Trophoblast cell (in vitro differentiated cells and primary cell): ENCODE data around the gene EAF1.

Experiments
- DNase-seq, 2 donors: peaks; one replicate each; pipeline ENCODE4 v3.0.0-alpha.2; 2016
- H2AFZ ChIP-seq: 2 replicates; pipeline ENCODE4 v1.6.1; 2013; ENCODE audit warnings: low read length, moderate library complexity, mild to moderate bottlenecking; ENCODE audit not compliant: insufficient read depth, poor library complexity
- H2AK5ac ChIP-seq: 2 replicates; pipeline ENCODE4 v1.6.1; 2013; ENCODE audit warnings: mild to moderate bottlenecking, low read length
- H2BK120ac ChIP-seq: 2 replicates; pipeline ENCODE4 v1.6.1; 2013; ENCODE audit warnings: low read length, mild to moderate bottlenecking, moderate library complexity; ENCODE audit not compliant: insufficient read depth, poor library complexity
- H2BK12ac ChIP-seq: 2 replicates; pipeline ENCODE4 v1.6.1; 2013; ENCODE audit warnings: mild to moderate bottlenecking, low read length, moderate library complexity
- H2BK5ac ChIP-seq: 2 replicates; pipeline ENCODE4 v1.6.1; 2013; ENCODE audit warnings: low read length, low read depth, moderate library complexity, mild to moderate bottlenecking; ENCODE audit not compliant: poor library complexity
- H3K14ac ChIP-seq: 2 replicates; pipeline ENCODE4 v1.6.1; 2013; ENCODE audit warnings: mild to moderate bottlenecking, low read length
- H3K18ac ChIP-seq: 2 replicates; pipeline ENCODE4 v1.6.1; 2013; ENCODE audit warnings: mild to moderate bottlenecking, low read length
- H3K23ac ChIP-seq: 2 replicates; pipeline ENCODE4 v1.6.1; 2013; ENCODE audit warnings: low read length
- H3K27ac ChIP-seq: 2 replicates; pipeline ENCODE4 v1.5.1; 2013; ENCODE audit warnings: low read depth, mild to moderate bottlenecking, inconsistent platforms, low read length, moderate library complexity
- H3K27me3 ChIP-seq: 2 replicates; pipeline ENCODE4 v1.6.1; 2013; ENCODE audit warnings: inconsistent platforms, mild to moderate bottlenecking, low read length, moderate library complexity; ENCODE audit not compliant: insufficient read depth
- H3K36me3 ChIP-seq, 2 experiments: 1 replicate in 1 of 2; 2 replicates in 1 of 2; pipeline ENCODE4 v1.6.1; 2013; ENCODE audit warnings: low read length in 2 of 2, mild to moderate bottlenecking in 2 of 2, moderate library complexity in 1 of 2; ENCODE audit not compliant: insufficient read depth in 2 of 2, control insufficient read depth in 1 of 2
- H3K4ac ChIP-seq: 2 replicates; pipeline ENCODE4 v1.6.1; 2013; ENCODE audit warnings: low read depth, mild to moderate bottlenecking, low read length, moderate library complexity
- H3K4me1 ChIP-seq, 2 experiments: 1 replicate in 1 of 2; 2 replicates in 1 of 2; pipeline ENCODE4 v1.6.1; 2013; ENCODE audit warnings: low read length in 2 of 2, mild to moderate bottlenecking in 2 of 2, moderate library complexity in 1 of 2; ENCODE audit not compliant: insufficient read depth in 2 of 2, control insufficient read depth in 1 of 2
- H3K4me2 ChIP-seq: 2 replicates; pipeline ENCODE4 v1.6.1; 2013; ENCODE audit warnings: inconsistent platforms, mild to moderate bottlenecking, low read length, moderate library complexity
- H3K4me3 ChIP-seq: 2 replicates; pipeline ENCODE4 v1.5.1; 2013; ENCODE audit warnings: mild to moderate bottlenecking, low read depth, low read length, inconsistent platforms
- H3K79me1 ChIP-seq: one replicate; pipeline ENCODE4 v1.6.1; 2013; ENCODE audit warnings: low read length
- H3K79me2 ChIP-seq: 2 replicates; pipeline ENCODE4 v1.6.1; 2013; ENCODE audit warnings: low read length, mild to moderate bottlenecking; ENCODE audit not compliant: control insufficient read depth, insufficient read depth, poor library complexity
- H3K9ac ChIP-seq: 2 replicates; pipeline ENCODE4 v1.6.1; 2013; ENCODE audit warnings: mild to moderate bottlenecking, low read length
- H3K9me3 ChIP-seq: 2 replicates; pipeline ENCODE4 v1.6.1; 2013; ENCODE audit warnings: low read depth, mild to moderate bottlenecking, control low read depth, inconsistent platforms, low read length; ENCODE audit not compliant: insufficient read depth
- H4K12ac ChIP-seq: 2 replicates; pipeline ENCODE4 v1.6.1; 2013; ENCODE audit warnings: low read depth, mild to moderate bottlenecking, low read length, moderate library complexity
- H4K8ac ChIP-seq: 2 replicates; pipeline ENCODE4 v1.6.1; 2013; ENCODE audit warnings: low read depth, mild to moderate bottlenecking, low read length, moderate library complexity
- H4K91ac ChIP-seq: one replicate; pipeline ENCODE4 v1.6.1; 2013; ENCODE audit warnings: low read depth, mild to moderate bottlenecking, low read length, moderate library complexity
- WGBS: extraction: QIAGEN DNeasy Blood & Tissue Kit; methylation state at CpG from one replicate; pipeline ENCODE4 v1.1.7; 2013; ENCODE audit warnings: missing lambda C conversion rate; ENCODE audit not compliant: insufficient read length, insufficient coverage; ENCODE audit errors: extremely low coverage; 5-methylcytosine and 5-hydroxymethylcytosine counted together

The EAF1 gene

DNA sequence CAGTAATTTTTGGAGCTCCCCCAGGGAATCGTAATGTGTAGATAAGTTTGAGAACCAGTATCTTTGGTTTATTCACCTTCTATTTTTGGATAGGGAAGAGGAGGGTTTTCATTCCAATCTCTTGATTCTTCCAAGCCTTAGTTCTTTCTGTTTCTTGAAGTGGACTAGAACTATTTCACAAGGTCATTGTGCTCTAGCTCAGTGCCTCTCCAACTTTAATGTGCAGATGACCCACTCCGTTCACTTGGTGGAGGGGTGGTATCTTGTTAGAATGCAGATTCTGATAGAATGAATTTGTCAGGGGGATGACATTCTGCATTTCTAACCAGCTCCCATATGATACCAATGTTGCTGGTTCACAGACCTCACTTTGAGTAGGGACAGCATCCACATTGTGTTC lies 58.6 kb downstream of the EAF1 start:
- Histone ChIP-seq H3K14ac (no peak overlapping the region), H2BK5ac (no peak overlapping the region), H2AFZ (no peak overlapping the region), H3K36me3 (no peaks in the 10 kb centered on the region), H3K79me1 (no peaks in the 10 kb centered on the region), H3K79me2 (no peaks in the 10 kb centered on the region), H3K9me3 (no peaks in the 10 kb centered on the region), H3K4ac (no peak overlapping the region), H4K12ac (no peak overlapping the region), H4K91ac (no peak overlapping the region), H3K27me3 (no peaks in the 10 kb centered on the region), H3K18ac (no peak overlapping the region), H4K8ac (no peak overlapping the region), H3K23ac (no peak overlapping the region), H2BK120ac (no peak overlapping the region), H3K9ac (no peak overlapping the region), H3K27ac (no peak overlapping the region), H2BK12ac (no peak overlapping the region), H2AK5ac (no peak overlapping the region), H3K4me1 (no peaks in the 10 kb centered on the region), H3K4me2 (no peak overlapping the region), H3K4me3 (no peak overlapping the region)
- WGBS: no CpG with 5 or more reads among the region's 2 CpGs
- DNase-seq: no peak

- Histone ChIP-seq H3K27me3 (no peaks in the 10 kb centered on the region), H2AFZ (no peak overlapping the region), H3K23ac (no peak overlapping the region), H3K4me1 (no peaks in the 10 kb centered on the region), H3K9me3 (no peaks in the 10 kb centered on the region), H2BK120ac (no peak overlapping the region), H3K79me2 (no peaks in the 10 kb centered on the region), H4K8ac (no peak overlapping the region), H3K36me3 (no peaks in the 10 kb centered on the region), H3K4ac (no peak overlapping the region), H2AK5ac (no peak overlapping the region), H2BK5ac (no peak overlapping the region), H4K12ac (no peak overlapping the region), H3K4me2 (no peak overlapping the region), H3K14ac (no peak overlapping the region), H3K4me3 (no peak overlapping the region), H3K79me1 (no peaks in the 10 kb centered on the region), H3K27ac (no peak overlapping the region), H4K91ac (no peak overlapping the region), H3K18ac (no peak overlapping the region), H2BK12ac (no peak overlapping the region), H3K9ac (no peak overlapping the region)
- WGBS: no CpG with 5 or more reads among the region's 4 CpGs
- DNase-seq: no peak
Observed at GRCh38 chr3:15486979-15487378, 59.6 kb downstream of the EAF1 start.

GRCh38 chr3:15488002-15488401 lies 60.6 kb downstream of the EAF1 start:
- H3K4ac ChIP-seq: no peak overlapping the region
- H3K18ac ChIP-seq: no peak overlapping the region
- H4K12ac ChIP-seq: no peak overlapping the region
- H2BK5ac ChIP-seq: no peak overlapping the region
- no peaks in the 10 kb centered on the region for H3K9me3 ChIP-seq
- H3K36me3 ChIP-seq: no peaks in the 10 kb centered on the region
- no peak overlapping the region for H4K91ac ChIP-seq
- WGBS: no CpG with 5 or more reads among the region's 9 CpGs
- no peak overlapping the region for H2AFZ ChIP-seq
- no peak overlapping the region for H3K27ac ChIP-seq
- H3K79me1 ChIP-seq: no peaks in the 10 kb centered on the region
- H3K4me3 ChIP-seq: no peak overlapping the region
- H3K79me2 ChIP-seq: no peaks in the 10 kb centered on the region
- H2BK12ac ChIP-seq: no peak overlapping the region
- no peak overlapping the region for H4K8ac ChIP-seq
- no peak overlapping the region for H3K23ac ChIP-seq
- H2AK5ac ChIP-seq: no peak overlapping the region
- no peak overlapping the region for H3K4me2 ChIP-seq
- no peak overlapping the region for H3K9ac ChIP-seq
- H3K14ac ChIP-seq: no peak overlapping the region
- H2BK120ac ChIP-seq: no peak overlapping the region
- peaks cover 2 to 4% of the 10 kb centered on the region in 2 experiments for H3K4me1 ChIP-seq
- H3K27me3 ChIP-seq: no peaks in the 10 kb centered on the region
- no peak for DNase-seq

DNA sequence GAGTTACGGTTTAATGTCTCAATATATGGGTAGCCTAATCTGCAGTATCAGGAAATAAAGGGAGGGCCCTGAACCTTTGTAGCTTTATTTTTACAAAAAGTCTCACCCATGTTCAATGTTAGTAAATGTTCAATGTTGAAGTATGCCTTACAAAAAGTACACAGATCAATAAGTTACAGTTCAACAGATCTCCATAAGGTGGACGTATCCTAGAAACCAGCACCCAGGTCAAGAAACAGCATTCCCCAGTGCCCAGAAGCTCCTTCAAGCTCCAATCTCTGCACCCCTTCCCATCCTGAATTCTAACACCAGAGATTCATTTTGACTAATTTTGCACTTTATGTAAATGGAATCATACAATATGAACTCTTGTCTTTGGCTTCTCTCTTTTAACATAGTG lies 62.8 kb downstream of the EAF1 start:
- Histone ChIP-seq H3K79me2 (no peaks in the 10 kb centered on the region), H3K36me3 (no peaks in the 10 kb centered on the region), H4K8ac (no peak overlapping the region), H2BK120ac (no peak overlapping the region), H3K4me2 (no peak overlapping the region), H3K9me3 (no peaks in the 10 kb centered on the region), H3K4ac (no peak overlapping the region), H2AFZ (no peak overlapping the region), H3K9ac (no peak overlapping the region), H3K79me1 (no peaks in the 10 kb centered on the region), H3K14ac (no peak overlapping the region), H3K4me3 (no peak overlapping the region), H3K23ac (no peak overlapping the region), H4K12ac (no peak overlapping the region), H2BK12ac (no peak overlapping the region), H3K18ac (no peak overlapping the region), H3K27ac (no peak overlapping the region), H3K4me1 (peaks cover 4 to 5% of the 10 kb centered on the region in 2 experiments), H2BK5ac (no peak overlapping the region), H3K27me3 (no peaks in the 10 kb centered on the region), H2AK5ac (no peak overlapping the region), H4K91ac (no peak overlapping the region)
- DNase-seq: no peak
- no CpG with 5 or more reads among the region's 2 CpGs for WGBS
